Measurements from ENCODE around the gene DPP7.
A peak's percentile ranks its signal among the peaks of the same experiment; 100 is the strongest.
"Not testable (repeated sequence)": the region's sequence is repeated elsewhere in the genome, so short reads cannot be mapped to it uniquely, and the experiment has no call there.

Gene DPP7

DNA sequence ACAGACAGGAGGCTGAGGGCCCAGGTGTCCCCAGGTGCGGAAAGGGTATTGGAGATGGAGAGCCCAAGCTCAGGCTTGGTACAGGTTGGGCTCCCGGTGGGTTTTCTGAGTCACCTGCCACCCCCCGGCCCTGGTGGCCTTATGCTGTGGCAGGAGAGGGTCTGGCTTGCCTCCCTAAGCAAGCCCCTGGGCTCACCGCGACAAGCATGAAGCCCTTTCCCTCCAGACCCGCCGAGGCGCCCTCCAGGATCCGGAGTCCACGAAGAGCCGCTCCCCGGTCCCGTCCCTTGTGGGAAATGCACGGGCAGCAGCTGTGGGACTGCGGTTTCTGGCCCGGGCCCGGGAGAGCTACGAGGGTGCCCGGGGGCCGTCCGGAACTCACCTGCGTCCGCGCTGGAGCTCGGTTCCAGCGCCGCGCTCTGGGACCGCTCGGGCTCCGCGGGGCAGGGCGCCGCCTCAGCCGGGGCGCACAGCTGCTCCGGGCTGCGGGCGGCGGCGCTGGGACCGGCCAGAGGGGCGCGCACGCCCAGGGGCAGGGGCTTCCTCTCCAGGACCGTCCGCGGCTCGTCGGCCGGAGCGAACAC lies 44.9 kb downstream of the DPP7 start:
- DNase-seq: no peak

DNA sequence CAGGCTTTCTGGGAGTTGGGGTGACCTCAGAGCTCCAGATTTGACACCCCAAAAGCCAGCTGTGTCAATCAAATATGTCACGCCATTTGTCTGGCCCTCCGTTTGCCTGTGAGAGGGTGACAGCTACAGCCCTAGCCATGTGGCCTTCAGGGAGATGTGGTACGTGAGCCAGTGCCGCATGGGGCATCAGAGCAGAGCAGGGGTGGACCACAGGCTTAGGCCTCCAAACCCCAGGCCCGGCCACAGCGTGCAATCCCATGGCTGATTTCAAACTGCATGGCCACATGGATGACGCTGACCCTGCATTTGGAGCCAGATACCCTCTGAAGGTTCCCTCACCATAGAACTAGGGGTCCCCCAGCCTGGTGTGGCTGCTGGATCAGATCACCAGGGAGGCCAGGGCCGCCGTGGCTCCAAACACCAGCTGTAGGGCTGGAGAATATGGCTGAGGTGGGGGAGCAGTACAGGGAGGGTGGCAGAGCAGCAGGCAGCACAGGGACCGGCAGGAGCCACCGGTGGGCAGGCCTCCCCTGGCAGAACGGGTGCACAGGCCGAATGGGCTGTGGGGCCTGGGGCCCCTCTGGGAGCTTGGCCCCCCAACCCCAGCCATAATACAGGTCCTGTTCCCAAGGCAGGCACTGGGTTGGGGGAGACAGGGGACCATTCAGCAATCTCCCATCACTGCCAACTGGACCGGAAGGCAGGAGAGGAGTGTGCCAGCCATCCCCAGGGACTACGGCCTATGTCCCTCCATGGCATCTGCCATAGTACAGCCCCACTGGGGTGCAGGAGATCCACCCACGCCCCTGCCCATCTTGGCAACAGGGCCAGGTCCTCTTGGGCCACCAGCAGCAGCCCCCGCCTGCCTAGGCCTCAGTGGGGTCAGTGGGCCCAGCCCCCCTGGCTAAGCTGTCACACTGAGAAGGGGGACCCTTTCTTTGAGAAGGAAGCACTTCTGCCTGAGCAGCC lies 45.7 kb downstream of the DPP7 start:
- DNase-seq: no peak

DNA sequence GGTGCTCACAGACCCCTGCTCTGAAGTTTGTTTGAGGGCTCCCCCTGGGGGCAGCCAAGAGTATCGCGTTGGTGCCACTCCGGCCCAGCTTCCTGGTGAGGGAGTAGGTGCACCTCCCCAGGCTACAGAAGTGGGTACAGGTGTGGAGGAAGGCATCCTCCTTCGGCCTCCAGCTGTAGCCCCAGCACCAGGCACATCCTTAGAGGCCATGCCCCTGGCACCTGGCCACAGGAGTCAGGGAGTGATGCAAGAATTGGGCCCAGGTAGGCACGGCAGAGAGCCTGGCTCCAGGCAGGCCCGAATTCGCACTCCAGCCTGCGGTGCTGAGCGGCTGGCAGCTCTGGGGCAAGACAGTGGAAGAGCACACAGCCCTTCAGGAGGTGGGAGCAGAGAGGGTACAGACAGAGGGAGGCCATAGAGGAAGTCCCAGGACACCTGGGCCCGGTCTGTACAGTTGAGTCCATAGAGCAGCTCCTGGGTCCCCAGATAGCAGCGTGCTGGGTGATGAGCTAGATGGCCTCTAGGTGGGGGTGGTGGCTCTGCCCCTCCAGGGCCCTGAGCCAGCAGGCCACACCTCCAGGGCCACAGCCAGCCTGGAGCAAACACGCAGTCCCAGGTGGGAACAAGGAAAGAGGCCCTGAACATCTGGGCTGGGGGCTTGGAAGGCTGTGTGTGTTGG lies 46.5 kb downstream of the DPP7 start:
- DNase-seq: peak; percentile 68

DNA sequence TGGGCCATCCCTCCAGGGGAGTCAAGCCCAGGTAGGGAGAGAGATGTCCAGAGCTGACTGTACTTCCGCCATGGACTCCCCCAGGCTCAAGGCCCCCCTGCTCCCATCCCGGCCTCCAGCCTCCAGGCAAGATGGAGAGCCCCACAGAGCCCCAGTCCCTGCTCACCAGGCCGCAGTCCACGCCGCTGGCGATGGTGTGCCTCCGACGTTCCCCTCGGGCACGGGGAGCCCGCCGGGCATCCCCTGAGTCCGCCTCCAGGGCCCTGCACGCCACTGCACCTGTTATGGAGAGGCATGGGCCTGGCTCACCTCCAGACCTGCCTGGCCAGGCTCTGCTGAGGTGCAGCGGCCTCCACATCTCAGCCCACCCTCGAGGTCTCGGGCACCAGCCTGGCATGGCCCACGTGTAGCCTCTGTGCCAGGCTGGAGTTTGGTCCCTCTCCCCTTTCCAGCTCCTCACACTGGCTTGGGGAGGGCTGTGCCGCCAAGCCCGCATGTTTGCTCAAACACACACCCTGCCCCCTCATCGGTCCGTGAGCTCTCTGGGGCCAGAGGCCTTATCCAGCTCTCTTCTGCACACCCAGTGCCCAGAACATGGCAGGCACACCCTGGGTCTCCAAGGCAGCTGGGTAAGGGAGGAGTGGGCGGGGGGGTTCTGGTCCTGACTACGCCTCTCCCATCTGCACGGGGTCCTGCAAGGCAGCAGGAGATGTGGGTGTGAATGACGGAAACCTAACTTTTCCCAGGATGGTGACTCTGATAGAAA lies 48.3 kb downstream of the DPP7 start:
- DNase-seq: no peak

DNA sequence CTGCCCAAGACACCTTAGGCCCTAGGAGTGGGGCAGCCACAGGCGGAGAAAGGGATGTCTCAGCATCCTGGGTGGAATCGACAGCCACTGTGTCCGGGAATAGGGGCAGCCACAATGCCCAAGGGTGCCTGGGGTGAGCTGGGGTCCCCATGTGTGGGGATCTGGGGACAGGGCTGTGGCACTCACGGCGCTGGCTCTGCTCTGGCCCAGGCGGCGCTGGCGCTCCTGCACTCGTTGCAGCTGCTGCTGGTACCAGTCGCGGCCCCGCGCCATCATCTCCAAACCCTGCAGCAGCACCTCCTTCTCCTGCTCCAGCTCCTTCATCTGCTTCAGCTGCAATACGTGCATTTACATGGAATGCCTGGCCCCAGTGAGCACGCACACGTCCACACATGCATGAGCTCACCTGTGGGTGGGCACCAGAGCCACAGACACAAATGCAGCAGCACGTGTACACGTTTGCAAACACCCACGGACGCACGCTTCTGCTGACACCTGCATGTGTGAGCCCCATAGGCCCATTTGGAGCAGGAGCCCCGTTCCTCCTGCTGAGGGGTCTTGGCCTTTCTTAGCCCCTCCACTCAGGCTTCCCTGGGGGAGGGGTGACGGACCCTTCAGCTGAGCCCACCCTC lies 49.1 kb downstream of the DPP7 start:
- no peak for DNase-seq

DNA sequence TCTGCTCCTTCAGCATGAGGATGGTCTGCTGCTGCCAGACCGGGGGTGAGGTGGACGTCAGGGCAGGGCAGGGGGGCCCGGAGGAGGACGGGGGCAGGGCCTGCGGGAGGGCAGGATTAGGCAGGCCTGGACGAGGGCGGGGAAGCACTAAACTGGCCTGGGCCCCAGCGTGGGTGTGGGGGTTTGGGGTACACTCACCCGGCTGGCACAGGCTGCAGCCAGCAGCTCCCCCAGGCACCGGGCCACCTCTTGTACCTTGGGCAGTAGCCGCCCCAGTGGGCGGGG lies 49.7 kb downstream of the DPP7 start:
- no peak for DNase-seq

DNA sequence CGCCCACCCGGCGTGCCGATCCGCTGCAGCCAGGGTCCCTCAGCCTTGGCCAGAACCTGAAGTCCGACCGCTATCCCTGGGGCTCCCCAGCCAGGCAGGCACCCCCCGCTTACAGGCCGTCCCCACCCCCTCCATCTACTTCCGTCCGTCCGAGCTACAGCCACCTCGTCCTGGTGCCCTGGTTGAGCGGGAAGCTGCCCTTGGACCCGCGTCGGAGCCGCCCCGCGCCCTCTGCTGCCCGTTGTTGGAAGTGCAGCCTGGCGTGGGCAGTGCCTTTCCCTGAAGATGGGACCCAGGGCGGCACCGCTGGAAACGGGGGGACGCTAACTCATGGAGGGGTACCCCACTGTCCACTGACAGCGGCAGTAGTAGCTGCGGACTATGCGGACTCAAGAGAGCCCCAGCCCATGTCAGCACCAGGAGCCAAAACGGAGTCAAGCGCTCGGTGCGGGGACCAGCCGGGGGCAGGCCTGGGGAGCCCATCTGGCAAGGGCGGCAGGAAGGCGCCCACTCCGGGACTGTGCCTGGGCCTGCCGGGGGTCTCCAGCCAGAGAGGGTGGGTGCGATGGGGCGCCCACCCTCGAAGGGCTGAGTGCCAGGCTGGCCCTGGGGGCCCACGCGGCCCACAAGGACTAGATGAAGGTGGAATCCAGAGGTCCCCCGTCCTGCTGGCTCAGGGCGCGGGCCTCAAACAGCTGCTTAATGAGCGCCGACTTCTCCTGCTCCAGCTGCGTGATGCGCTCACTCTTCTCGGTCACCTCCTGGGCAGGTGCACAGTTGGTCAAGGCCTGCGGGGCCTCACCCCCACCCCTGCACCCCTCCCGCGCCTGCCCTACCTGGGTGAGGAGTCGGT lies 50.3 kb downstream of the DPP7 start:
- no peak for DNase-seq

DNA sequence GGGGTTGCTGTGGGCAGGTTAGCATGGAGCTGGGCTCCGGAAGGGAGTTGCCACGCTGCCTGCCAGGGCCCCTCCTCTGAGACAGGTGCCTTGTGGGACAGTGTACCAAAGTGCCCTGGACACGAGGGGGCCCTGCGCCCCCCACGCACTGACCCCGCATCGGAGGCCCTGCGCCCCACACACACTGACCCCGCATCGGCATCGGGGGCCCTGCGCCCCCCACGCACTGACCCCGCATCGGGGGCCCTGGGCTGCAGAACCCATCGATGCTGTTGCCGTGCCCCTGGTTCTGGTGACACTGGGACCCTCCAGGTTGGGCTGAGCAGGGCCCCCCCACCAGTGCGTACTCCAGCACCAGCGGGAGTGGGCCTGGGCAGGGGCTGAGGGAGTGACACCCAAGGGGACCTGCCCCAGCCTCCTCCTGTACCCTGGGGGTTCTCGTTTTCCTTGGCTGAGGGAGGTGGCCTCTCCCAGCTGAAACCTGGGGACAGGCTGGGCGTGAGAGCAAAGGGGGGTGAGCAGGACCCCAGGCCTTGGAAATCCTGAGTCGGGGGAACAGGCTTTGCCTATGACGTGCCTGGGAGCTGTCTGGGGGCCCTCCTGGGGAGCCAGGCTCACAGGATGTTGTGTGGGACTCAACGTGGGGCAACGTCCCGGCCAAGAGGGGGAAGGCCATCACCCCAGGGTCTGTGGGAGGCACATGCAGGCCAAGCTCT lies 51.1 kb downstream of the DPP7 start:
- no peak for DNase-seq

DNA sequence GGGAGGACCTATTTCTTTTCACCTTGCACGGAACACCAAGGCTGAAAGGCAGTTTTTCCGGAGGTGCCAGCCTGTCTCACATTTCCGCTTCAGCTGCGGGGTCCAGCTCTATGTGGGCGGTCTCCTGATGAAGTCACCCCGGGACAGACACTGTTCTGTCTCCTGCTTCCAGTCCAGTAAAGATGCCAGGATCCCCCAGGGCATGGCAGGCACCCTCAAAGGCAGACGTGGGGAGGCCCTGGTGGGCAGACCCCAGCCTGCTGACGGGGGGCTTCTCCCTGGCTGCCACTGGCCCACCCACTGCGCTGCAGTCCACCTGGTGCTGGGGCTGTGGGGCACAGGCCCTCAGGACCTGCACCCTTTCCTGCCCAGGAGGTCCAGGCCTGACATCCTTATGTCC lies 51.7 kb downstream of the DPP7 start:
- not testable (repeated sequence) for DNase-seq

DNA sequence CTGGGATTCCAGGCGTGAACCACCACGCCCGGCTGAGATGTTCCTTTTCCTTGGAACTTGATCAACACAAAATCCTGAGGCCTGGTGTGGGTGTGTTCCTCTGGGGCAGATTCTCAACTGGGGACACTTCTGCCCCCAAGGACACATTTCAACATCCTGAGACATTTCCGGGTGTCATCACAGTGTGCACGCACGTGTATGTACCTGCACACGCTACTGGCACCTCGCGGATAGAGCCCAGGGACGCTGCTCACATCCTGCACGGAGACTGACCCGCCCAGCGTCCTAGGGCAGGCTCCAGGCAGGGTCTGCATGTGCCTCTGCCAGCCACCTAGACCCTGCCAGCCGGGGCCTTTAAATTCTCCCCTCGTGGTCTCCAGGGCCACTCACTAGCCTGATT lies 52.1 kb downstream of the DPP7 start:
- DNase-seq: no peak

Data from NCI-H526 treated with DMSO at 0.1 percent for 48 hours (cell line).